ENCODE results near the gene STRIP2. TPM values are rescaled to one million over a fixed set of nuclear protein-coding genes. Genes with fewer than 3 reads are reported as not detected.

Gene STRIP2
- total RNA-seq, 4 donors from 2014 or later, result 0.54 to 1.7 (median 1.3) TPM

- no peaks in the 10 kb centered on the region for H3K36me3 ChIP-seq
- no peak for DNase-seq
- no peaks in the 10 kb centered on the region for H3K4me1 ChIP-seq
Measured at GRCh38 chr7:129464194-129464593, 30.0 kb downstream of the STRIP2 start.

GRCh38 chr7:129465080-129465479 is 30.8 kb downstream of the STRIP2 start:
- DNase-seq, result no peak
- no peak overlapping the region for H3K27ac ChIP-seq
- no peaks in the 10 kb centered on the region for H3K4me1 ChIP-seq
- H3K9me3 ChIP-seq, result no peaks in the 10 kb centered on the region
- no peak for TF ChIP-seq POLR2A (IDR thresholded peaks at IDR 0.05)
- TF ChIP-seq CTCF (IDR thresholded peaks at IDR 0.05), result no peak
- no peak overlapping the region for H3K4me3 ChIP-seq
- no peaks in the 10 kb centered on the region for H3K27me3 ChIP-seq
- H3K36me3 ChIP-seq, result no peaks in the 10 kb centered on the region

More at GRCh38 chr7:129464194-129464593, 30.0 kb downstream of the STRIP2 start:
- no peak overlapping the region for H3K27ac ChIP-seq
- no peaks in the 10 kb centered on the region for H3K9me3 ChIP-seq
- H3K4me3 ChIP-seq, result no peak overlapping the region
- no peak for TF ChIP-seq POLR2A (IDR thresholded peaks at IDR 0.05)
- TF ChIP-seq CTCF (IDR thresholded peaks at IDR 0.05), result no peak
- no peaks in the 10 kb centered on the region for H3K27me3 ChIP-seq

- TF ChIP-seq POLR2A (IDR thresholded peaks at IDR 0.05), result no peak
- TF ChIP-seq CTCF (IDR thresholded peaks at IDR 0.05), result no peak
- Histone ChIP-seq H3K9me3 (no peaks in the 10 kb centered on the region), H3K36me3 (no peaks in the 10 kb centered on the region)
Measured at GRCh38 chr7:129466796-129467195, 32.6 kb downstream of the STRIP2 start.

GRCh38 chr7:129468087-129468486 is 33.9 kb downstream of the STRIP2 start:
- Histone ChIP-seq H3K27me3 (no peaks in the 10 kb centered on the region), H3K4me3 (no peak overlapping the region), H3K4me1 (no peaks in the 10 kb centered on the region), H3K27ac (no peak overlapping the region), H3K36me3 (no peaks in the 10 kb centered on the region), H3K9me3 (no peaks in the 10 kb centered on the region)
- TF ChIP-seq POLR2A (IDR thresholded peaks at IDR 0.05), result no peak
- no peak for DNase-seq

More at GRCh38 chr7:129466796-129467195, 32.6 kb downstream of the STRIP2 start:
- no peak overlapping the region for H3K4me3 ChIP-seq
- DNase-seq, result no peak
- no peak overlapping the region for H3K27ac ChIP-seq
- H3K4me1 ChIP-seq, result no peaks in the 10 kb centered on the region
- no peaks in the 10 kb centered on the region for H3K27me3 ChIP-seq

- H3K27me3 ChIP-seq, result no peaks in the 10 kb centered on the region
- no peak for DNase-seq
- no peaks in the 10 kb centered on the region for H3K9me3 ChIP-seq
- H3K27ac ChIP-seq, result no peak overlapping the region
- no peaks in the 10 kb centered on the region for H3K36me3 ChIP-seq
- no peak overlapping the region for H3K4me3 ChIP-seq
- TF ChIP-seq CTCF (IDR thresholded peaks at IDR 0.05) (no peak), POLR2A (IDR thresholded peaks at IDR 0.05) (no peak)
- H3K4me1 ChIP-seq, result no peaks in the 10 kb centered on the region
Measured at GRCh38 chr7:129468547-129468946, 34.3 kb downstream of the STRIP2 start.

- no peak for TF ChIP-seq POLR2A (IDR thresholded peaks at IDR 0.05)
- no peak for TF ChIP-seq CTCF (IDR thresholded peaks at IDR 0.05)
- Histone ChIP-seq H3K4me1 (no peaks in the 10 kb centered on the region), H3K36me3 (no peaks in the 10 kb centered on the region), H3K9me3 (no peaks in the 10 kb centered on the region), H3K27me3 (no peaks in the 10 kb centered on the region), H3K4me3 (no peak overlapping the region), H3K27ac (no peak overlapping the region)
- DNase-seq, result no peak
Measured at GRCh38 chr7:129469930-129470329, 35.7 kb downstream of the STRIP2 start.
